Measurements from ENCODE around the gene DUSP3. TPM values are rescaled to one million over a fixed set of nuclear protein-coding genes. Genes with fewer than 3 reads are reported as not detected.
A peak's percentile ranks its signal among the peaks of the same experiment; 100 is the strongest.
"Not testable (repeated sequence)": the region's sequence is repeated elsewhere in the genome, so short reads cannot be mapped to it uniquely, and the experiment has no call there.

DUSP3 gene
- total RNA-seq, 1 experiment from 2014 or later = 35.5 TPM

DNA sequence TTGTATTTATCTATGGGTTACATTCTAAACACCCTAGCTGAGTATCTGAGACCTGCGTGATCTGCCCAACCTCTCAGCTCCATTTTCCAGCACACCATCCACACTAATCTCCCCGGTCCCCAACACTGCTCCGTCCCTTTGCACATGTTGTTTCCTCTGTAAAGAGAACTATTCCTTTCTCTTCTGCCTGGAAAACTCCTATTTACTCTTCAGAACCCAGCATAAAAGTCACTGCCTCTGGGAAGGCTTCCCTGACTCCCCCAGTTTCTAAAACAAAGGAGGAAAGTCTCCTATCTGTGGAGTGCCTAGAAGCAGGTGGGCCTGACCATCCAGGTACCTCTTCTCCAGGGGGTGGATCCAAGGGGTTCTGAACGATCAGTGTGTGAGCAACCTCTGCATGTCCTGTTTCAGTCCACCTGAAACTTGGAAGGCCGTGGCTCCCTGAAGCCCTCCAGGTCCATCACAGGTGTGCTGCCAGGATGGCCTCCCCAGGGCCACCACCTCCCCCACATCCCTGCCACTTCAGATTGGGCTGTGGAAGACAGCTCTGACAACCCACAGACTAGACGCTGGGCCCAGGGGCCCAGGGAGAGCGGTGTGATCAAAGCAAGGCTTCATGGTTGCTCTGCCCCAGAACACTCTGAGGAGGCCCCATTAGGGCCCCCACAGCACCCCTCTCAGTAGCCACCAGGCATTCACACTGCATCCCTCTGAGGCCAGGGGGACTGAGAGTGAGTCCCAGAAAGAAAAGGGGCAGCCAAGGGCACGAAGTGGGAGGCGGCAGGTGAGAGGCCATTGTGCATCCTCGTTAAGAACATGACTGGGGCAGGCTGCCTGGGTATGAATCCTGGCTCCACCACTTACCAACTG lies 33.9 kb upstream of the DUSP3 start:
- Histone ChIP-seq H3K27ac (no peak overlapping the region), H3K4me3 (no peak overlapping the region), H3K36me3 (peaks cover 5% of the 10 kb centered on the region), H3K4me1 (no peaks in the 10 kb centered on the region), H3K27me3 (no peaks in the 10 kb centered on the region), H3K9me3 (replicated peaks) (no peaks in the 10 kb centered on the region)
- DNase-seq = no peak

DNA sequence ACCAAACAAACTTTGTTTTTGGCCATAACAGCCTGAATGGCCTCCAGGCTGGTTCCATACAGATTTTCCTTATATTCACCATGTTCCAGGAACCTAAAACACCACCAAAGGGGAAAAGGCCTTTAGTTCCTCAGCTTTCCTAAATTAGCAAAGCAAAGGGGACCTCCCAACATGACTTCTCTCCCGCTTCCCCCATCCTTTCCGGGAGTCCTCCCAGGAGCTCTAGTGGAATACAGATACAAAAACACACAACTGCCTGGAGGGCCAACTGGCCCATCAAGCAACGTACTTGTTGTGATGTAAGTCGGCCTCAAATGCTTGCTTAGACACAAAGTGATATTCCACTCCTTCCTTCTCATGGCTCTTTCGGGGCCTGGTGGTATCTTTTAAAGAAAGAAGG lies 32.0 kb upstream of the DUSP3 start:
- H3K27me3 ChIP-seq = no peaks in the 10 kb centered on the region
- H3K27ac ChIP-seq = no peak overlapping the region
- no peaks in the 10 kb centered on the region for H3K4me1 ChIP-seq
- H3K36me3 ChIP-seq = no peaks in the 10 kb centered on the region; the same call in 1 of the 2 replicates
- no peak overlapping the region for H3K4me3 ChIP-seq
- no peaks in the 10 kb centered on the region for H3K9me3 ChIP-seq (replicated peaks)
- no peak for DNase-seq

DNA sequence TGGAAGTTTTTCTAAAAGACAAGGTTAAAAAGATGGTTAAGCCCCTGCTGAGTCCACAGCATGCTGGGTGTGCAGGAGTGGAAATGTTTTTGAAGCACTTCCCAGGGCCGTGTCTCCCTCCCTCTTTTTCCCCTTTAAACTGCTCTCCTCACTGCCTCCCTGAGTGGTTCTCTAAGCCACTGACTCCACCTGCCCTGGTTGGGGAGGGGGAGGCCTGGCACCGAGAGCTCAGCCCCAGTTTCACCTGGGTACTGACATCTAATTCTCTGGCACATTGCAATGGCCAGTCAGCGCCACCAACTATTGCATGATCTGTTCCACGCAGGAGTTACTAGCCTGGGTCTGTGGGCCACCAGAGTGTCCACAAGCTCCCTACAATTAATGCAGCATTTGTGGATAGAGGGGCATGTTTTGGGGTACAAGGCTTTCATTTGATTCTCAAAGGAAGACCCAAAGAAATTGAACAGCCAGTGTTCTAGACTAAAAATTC lies 31.5 kb upstream of the DUSP3 start:
- Histone ChIP-seq H3K9me3 (replicated peaks) (no peaks in the 10 kb centered on the region), H3K4me1 (no peaks in the 10 kb centered on the region), H3K36me3 (no peaks in the 10 kb centered on the region; the same call in 1 of the 2 replicates), H3K27me3 (no peaks in the 10 kb centered on the region), H3K4me3 (no peak overlapping the region), H3K27ac (no peak overlapping the region)
- DNase-seq = no peak

DNA sequence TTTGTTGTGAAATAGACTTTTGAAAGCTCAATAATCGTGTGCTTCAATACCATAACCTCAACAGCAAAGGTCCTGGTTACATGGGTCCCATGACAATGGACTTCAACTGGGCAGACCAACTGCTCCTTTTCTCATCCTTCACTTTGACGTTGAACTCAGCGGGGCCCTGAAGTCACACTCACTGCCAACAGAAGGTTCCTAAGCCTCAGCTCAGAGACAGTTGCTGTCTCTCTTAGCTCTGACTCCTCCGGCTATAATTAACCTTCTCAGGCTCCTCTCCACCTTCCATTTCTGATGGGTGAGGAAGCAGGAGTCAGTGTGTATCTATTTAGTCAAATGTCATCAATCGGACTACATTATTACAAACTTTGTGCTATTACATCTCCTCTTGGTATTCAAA lies 30.3 kb upstream of the DUSP3 start:
- no peaks in the 10 kb centered on the region; the same call in 1 of the 2 replicates for H3K36me3 ChIP-seq
- H3K4me1 ChIP-seq = peaks cover 3% of the 10 kb centered on the region
- no peak for DNase-seq
- H3K27me3 ChIP-seq = no peaks in the 10 kb centered on the region
- no peaks in the 10 kb centered on the region for H3K9me3 ChIP-seq (replicated peaks)
- H3K4me3 ChIP-seq = no peak overlapping the region
- H3K27ac ChIP-seq = no peak overlapping the region

DNA sequence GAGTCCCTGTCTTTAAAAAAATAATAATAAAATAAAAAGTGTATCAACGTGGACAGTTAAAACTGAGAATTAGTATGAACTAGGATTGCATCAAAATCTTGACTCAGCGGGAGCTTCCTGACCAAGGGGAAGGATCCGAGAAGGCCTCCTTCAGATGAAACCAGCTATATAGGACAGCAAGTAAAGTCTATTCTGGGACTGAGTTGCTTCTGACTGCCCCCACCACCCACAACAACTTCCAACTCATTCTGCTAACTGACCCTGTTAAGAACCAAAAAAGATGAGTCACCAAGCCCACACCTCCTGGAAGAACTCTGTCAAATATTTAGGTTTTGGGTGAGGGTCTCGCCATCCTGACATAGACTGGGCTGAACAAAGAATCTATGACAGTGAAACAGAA lies 29.3 kb upstream of the DUSP3 start:
- H3K4me3 ChIP-seq = no peak overlapping the region
- H3K27me3 ChIP-seq = no peaks in the 10 kb centered on the region
- H3K27ac ChIP-seq = no peak overlapping the region
- peaks cover 13% of the 10 kb centered on the region for H3K4me1 ChIP-seq
- H3K36me3 ChIP-seq = no peaks in the 10 kb centered on the region; the same call in 1 of the 2 replicates
- no peaks in the 10 kb centered on the region for H3K9me3 ChIP-seq (replicated peaks)
- no peak for DNase-seq

DNA sequence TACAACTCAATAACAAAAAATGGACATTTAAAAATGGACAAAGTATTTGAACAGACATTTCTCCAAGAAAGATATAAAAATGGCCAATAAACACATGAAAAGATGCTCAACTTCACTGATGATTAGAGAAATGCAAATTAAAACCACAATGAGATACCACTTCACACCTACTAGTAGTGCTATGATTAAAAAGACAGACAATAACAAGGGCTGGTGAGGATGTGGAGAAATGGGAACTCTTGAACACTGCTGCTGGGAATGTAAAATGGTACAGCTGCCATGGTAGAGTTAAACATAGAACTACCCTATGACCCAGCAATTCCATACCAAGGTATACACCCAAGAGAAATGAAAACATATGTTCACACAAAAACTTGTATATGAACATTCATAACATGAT lies 26.3 kb upstream of the DUSP3 start:
- no peak for DNase-seq
- Histone ChIP-seq H3K27me3 (no peaks in the 10 kb centered on the region), H3K4me3 (no peak overlapping the region), H3K27ac (no peak overlapping the region), H3K9me3 (replicated peaks) (no peaks in the 10 kb centered on the region), H3K36me3 (peaks cover 3% of the 10 kb centered on the region; the same call in 1 of the 2 replicates), H3K4me1 (peaks cover 13% of the 10 kb centered on the region)

DNA sequence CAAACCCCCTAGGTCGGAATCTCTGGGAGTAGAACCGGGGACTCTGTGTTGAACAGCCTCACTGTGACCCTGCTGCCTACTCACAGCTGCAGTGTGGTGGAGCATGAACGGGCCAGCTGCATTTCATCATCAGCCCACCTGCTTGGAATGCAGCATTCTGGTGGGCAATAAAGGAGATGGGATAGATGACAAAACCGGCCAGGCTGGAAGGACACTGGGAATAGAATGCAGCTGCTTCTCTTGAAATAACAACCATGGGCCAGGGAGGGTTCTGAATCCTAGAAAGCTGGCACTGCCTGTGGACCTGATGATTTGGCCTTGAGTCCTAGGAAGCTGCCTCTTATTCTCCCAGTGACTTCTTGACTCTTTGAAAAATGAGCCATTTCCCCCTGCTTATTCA lies 25.0 kb upstream of the DUSP3 start:
- Histone ChIP-seq H3K27me3 (no peaks in the 10 kb centered on the region), H3K27ac (no peak overlapping the region; the same call in 1 of the 2 replicates), H3K9me3 (replicated peaks) (no peaks in the 10 kb centered on the region), H3K4me1 (peaks cover 13% of the 10 kb centered on the region), H3K4me3 (no peak overlapping the region), H3K36me3 (0 out of 2 replicates have a peak, but pooled peaks cover 3% of the 10 kb centered on the region)
- DNase-seq = peak; percentile 74 to 78

DNA sequence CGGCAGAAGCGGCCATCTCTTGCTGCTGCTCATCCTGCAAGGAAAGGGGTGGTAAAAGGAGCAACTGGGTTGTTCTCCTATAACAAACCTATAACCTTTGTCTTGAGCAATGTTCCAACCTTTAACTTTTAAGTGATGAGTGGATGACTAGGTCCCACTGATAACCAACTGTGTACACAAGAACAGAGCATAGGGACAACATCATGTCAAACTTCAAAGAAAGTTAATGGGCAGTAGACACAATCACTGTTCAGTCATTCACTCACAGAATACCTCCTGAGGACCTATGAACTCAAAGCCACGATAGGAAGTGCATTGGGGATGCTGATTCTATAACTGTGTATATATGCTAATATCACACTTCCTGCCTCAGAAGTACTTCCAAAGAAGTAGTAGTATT lies 23.1 kb upstream of the DUSP3 start:
- Histone ChIP-seq H3K4me1 (peaks cover 13% of the 10 kb centered on the region), H3K4me3 (no peak overlapping the region), H3K27me3 (no peaks in the 10 kb centered on the region), H3K9me3 (replicated peaks) (no peaks in the 10 kb centered on the region), H3K36me3 (0 out of 2 replicates have a peak, but pooled peaks cover 3% of the 10 kb centered on the region), H3K27ac (no peak overlapping the region)
- no peak for DNase-seq

DNA sequence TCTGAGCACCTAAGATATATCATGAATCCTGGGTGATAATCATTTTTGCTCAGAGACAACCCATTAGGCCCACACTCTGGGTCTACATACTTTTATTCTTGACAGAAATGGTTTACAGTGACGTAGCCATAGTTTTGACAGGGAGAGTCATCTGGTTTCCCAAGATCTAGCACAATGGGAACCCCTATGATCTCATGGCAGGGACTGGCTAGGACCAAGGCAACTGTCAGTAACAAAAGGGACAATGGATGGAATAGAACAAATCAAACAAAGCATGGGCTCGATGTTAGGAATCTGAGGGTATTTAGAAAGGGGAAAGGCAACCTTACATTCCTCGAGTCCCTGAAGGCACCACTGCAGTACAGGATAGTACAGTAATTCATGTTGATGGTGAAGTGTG lies 22.0 kb upstream of the DUSP3 start:
- Histone ChIP-seq H3K27ac (no peak overlapping the region), H3K4me1 (peaks cover 13% of the 10 kb centered on the region), H3K9me3 (replicated peaks) (no peaks in the 10 kb centered on the region), H3K4me3 (no peak overlapping the region), H3K27me3 (no peaks in the 10 kb centered on the region), H3K36me3 (0 out of 2 replicates have a peak, but pooled peaks cover 3% of the 10 kb centered on the region)
- DNase-seq = no peak

DNA sequence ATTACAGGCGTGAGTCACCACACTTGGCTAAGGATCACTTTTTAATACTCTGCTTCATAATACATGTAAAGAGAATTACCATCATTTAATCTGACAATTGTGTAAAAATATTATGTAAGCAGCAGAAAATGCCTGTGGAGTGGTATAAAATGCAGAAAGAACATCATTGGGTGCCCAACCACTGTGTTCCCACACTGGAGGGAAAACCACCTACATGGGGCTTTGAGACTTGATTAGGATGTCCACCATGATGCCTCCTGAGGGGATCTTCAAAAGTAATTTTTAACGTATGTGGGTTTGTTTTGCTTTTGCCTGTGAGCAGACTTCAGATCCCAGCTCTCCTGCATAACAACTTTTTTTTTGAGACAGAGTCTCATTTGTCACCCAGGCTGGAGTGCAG lies 20.3 kb upstream of the DUSP3 start:
- Histone ChIP-seq H3K9me3 (replicated peaks) (no peaks in the 10 kb centered on the region; the same call in 1 of the 2 replicates), H3K36me3 (0 out of 2 replicates have a peak, but pooled peaks cover 3% of the 10 kb centered on the region), H3K4me1 (peaks cover 10% of the 10 kb centered on the region), H3K4me3 (no peak overlapping the region), H3K27me3 (no peaks in the 10 kb centered on the region), H3K27ac (no peak overlapping the region)
- no peak for DNase-seq

DNA sequence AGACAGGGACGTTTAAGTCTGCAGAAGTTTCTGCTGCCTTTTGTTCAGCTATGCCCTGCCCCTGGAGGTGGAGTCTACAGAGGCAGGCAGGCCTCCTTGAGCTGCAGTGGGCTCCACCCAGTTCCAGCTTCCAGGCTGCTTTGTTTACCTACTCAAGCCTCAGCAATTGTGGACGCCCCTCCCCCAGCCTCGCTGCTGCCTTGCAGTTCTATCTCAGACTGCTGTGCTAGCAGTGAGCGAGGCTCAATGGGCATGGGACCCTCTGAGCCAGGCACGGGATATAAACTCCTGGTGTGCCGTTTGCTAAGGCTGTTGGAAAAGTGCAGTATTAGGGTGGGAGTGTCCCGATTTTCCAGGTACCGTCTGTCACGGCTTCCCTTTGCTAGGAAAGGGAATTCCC lies 19.2 kb upstream of the DUSP3 start:
- H3K4me1 ChIP-seq; H3K27me3 ChIP-seq; H3K9me3 ChIP-seq (replicated peaks); DNase-seq; H3K36me3 ChIP-seq; H3K27ac ChIP-seq; H3K4me3 ChIP-seq: not testable (repeated sequence)

DNA sequence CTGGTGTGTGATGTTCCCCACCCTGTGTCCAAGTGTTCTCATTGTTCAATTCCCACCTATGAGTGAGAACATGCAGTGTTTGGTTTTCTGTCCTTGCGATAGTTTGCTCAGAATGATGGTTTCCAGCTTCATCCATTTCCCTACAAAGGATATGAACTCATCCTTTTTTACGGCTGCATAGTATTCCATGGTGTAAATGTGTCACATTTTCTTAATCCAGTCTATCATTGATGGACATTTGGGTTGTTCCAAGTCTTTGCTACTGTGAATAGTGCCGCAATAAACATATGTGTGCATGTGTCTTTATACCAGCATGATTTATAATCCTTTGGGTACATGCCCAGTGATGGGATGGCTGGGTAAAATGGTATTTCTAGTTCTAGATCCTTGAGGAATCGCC lies 13.9 kb upstream of the DUSP3 start:
- H3K4me3 ChIP-seq; H3K27ac ChIP-seq; H3K4me1 ChIP-seq; H3K9me3 ChIP-seq (replicated peaks); DNase-seq; H3K27me3 ChIP-seq; H3K36me3 ChIP-seq: not testable (repeated sequence)

DNA sequence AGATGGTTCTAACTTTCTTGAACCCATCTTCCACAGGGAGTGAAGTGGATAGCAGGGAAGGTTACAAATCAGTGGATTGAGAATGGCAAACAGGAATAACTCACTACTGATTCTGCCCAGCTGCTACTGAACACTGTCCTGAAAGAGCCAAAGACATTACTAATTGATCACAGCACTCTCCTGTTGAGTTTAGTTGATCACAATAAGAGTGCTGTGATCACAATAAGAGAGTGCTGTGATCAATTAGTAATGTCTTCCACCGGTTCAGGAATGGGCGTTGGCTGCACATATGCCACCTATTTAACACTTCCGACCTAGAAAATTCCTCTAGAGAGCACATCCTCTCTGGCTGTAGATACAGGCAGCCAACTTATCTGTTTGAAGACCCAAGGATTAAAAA lies 12.8 kb upstream of the DUSP3 start:
- peak overlapping the region; percentile 36 for H3K4me3 ChIP-seq
- H3K27ac ChIP-seq = peak overlapping the region; percentile 5; the same call in 1 of the 2 replicates
- DNase-seq = peak; percentile 61 to 88

DNA sequence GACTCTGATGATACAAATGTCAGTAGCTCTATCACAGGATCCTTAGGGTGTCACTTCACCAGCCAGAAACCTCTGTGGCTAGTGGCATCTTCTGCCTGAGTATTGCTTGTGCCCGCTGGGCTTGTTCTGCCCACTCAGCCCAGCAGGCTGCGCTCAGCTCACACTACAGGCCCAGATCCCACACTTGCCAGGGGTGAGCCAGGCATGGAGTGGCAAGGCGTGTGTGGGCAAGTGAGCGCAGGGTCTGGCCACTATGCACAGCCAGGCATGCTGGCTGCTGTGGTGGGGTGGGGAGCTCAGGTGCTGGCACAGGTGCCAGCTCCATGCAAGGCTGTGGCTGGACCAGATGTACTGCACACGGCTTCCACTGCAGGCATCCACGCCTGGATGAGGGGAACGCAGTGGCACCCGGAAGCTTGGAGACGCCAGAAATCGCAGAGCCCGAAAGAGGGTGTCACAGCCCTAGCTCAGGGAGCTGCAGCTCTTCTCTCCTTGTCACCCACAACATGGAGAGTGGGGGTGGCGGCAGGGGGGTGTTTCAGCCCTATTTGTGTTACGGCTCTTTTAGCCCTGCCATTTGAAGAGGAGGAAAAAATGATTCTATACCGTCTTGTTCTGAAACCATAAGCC lies 11.6 kb upstream of the DUSP3 start:
- H3K27me3 ChIP-seq = no peaks in the 10 kb centered on the region
- H3K4me3 ChIP-seq = no peak overlapping the region
- peaks cover 9% of the 10 kb centered on the region for H3K4me1 ChIP-seq
- no peak overlapping the region for H3K27ac ChIP-seq
- no peak for DNase-seq
- no peaks in the 10 kb centered on the region for H3K36me3 ChIP-seq
- H3K9me3 ChIP-seq (replicated peaks) = peaks cover 9% of the 10 kb centered on the region

More for the DNA sequence above, 12.8 kb upstream of the DUSP3 start:
- peaks cover 9% of the 10 kb centered on the region for H3K9me3 ChIP-seq (replicated peaks)
- no peaks in the 10 kb centered on the region for H3K36me3 ChIP-seq
- H3K27me3 ChIP-seq = no peaks in the 10 kb centered on the region
- H3K4me1 ChIP-seq = peaks cover 9% of the 10 kb centered on the region

DNA sequence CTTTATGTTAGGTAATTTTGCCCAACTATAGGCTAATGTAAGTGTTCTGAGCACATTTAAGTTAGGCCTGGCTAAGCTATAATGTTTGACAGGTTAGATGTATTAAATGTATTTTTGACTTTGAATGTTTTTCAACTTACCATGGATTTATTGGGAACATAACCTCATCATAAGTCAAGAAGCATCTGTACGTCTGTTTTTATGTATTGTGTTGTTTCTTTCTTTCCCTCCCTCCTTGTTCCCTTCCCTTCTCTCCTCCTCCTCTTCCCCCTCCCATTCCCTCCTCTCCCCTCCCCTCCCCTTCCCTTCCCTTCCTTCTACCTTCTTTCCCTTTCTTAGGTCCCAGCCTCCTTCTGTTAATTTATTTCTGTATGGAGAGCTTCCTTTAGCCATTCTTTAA lies 10.7 kb upstream of the DUSP3 start:
- DNase-seq = no peak
- Histone ChIP-seq H3K4me1 (peaks cover 9% of the 10 kb centered on the region), H3K4me3 (no peak overlapping the region), H3K27me3 (no peaks in the 10 kb centered on the region), H3K27ac (no peak overlapping the region), H3K36me3 (no peaks in the 10 kb centered on the region), H3K9me3 (replicated peaks) (peaks cover 9% of the 10 kb centered on the region)

Measured in SJCRH30 (cell line).